GM18517 (cell line): ENCODE results near the gene KPNB1.

ENCODE experiments used
- ATAC-seq: cut with Tn5 transposase; IDR thresholded peaks from one replicate; pipeline ENCODE4 v1.9.1; 2021; ENCODE audit warnings: mild to moderate bottlenecking, moderate library complexity; ENCODE audit not compliant: unreplicated experiment

Gene KPNB1

GRCh38 chr17:47649153-47649971, at the start of gene KPNB1:
KPNB1 (plus strand) TSS chr17:47649919; CDS start chr17:47650245, 326 bp downstream.
- peak; percentile 79 for ATAC-seq

- no peak for ATAC-seq
Observed at GRCh38 chr17:47603830-47604597, 45.7 kb upstream of the KPNB1 start.

GRCh38 chr17:47604598-47604927, 45.2 kb upstream of the KPNB1 start:
- no peak for ATAC-seq

GRCh38 chr17:47605011-47605410, 44.7 kb upstream of the KPNB1 start:
- no peak for ATAC-seq

GRCh38 chr17:47607481-47607880, 42.2 kb upstream of the KPNB1 start:
- ATAC-seq, result no peak

- no peak for ATAC-seq
Observed at GRCh38 chr17:47611372-47612350, 38.1 kb upstream of the KPNB1 start.

GRCh38 chr17:47615766-47616424, 33.8 kb upstream of the KPNB1 start:
- ATAC-seq, result no peak

- ATAC-seq, result no peak
Observed at GRCh38 chr17:47618410-47618809, 31.3 kb upstream of the KPNB1 start.

GRCh38 chr17:47620503-47621245, 29.0 kb upstream of the KPNB1 start:
- no peak for ATAC-seq

GRCh38 chr17:47621293-47622179, 28.2 kb upstream of the KPNB1 start:
- ATAC-seq, result no peak

GRCh38 chr17:47622180-47622549, 27.6 kb upstream of the KPNB1 start:
- no peak for ATAC-seq

- ATAC-seq, result no peak
Observed at GRCh38 chr17:47624727-47625068, 25.0 kb upstream of the KPNB1 start.

GRCh38 chr17:47628014-47628566, 21.6 kb upstream of the KPNB1 start:
- ATAC-seq, result no peak

- ATAC-seq, result no peak
Observed at GRCh38 chr17:47629826-47630225, 19.9 kb upstream of the KPNB1 start.

- ATAC-seq, result no peak
Observed at GRCh38 chr17:47630614-47631013, 19.1 kb upstream of the KPNB1 start.

- ATAC-seq, result no peak
Observed at GRCh38 chr17:47632991-47633390, 16.7 kb upstream of the KPNB1 start.

- ATAC-seq, result no peak
Observed at GRCh38 chr17:47633996-47634395, 15.7 kb upstream of the KPNB1 start.

GRCh38 chr17:47634870-47635269, 14.8 kb upstream of the KPNB1 start:
- no peak for ATAC-seq

- no peak for ATAC-seq
Observed at GRCh38 chr17:47635734-47636133, 14.0 kb upstream of the KPNB1 start.
